WTC11 (cell line): ENCODE measurements around the gene LETM1. TPM values are rescaled to one million over a fixed set of nuclear protein-coding genes. Genes with fewer than 3 reads are reported as not detected.

ENCODE experiments used
- ATAC-seq: fragments of 200-7000 bp; cut with Tn5 transposase; 2 replicates; pipeline ENCODE4 v1.10.0; 2021; ENCODE audit warnings: mild to moderate bottlenecking, moderate library complexity
- CTCF ChIA-PET: fragments of 300-600 bp; sonication (Branson Sonifier 250); formaldehyde crosslinking; loops from one replicate; lab custom pipeline; 2021; ENCODE audit warnings: antibody characterized with exemption; lab: Charles Lee
- POLR2A ChIA-PET: fragments of 350-600 bp; sonication (Branson Sonifier 250); formaldehyde crosslinking; loops from one replicate; lab custom pipeline; 2021; ENCODE audit warnings: antibody characterized with exemption; lab: Charles Lee
- DNase-seq: peaks from one replicate; pipeline ENCODE4 v3.0.0; 2021; ENCODE audit warnings: low spot score
- H3K27ac Mint-ChIP-seq: 2 replicates; pipeline ENCODE4 v1.8.0; 2021; ENCODE audit warnings: mixed read lengths
- H3K27me3 Mint-ChIP-seq: 2 replicates; pipeline ENCODE4 v1.8.0; 2021; ENCODE audit warnings: low read depth, mild to moderate bottlenecking, moderate library complexity, mixed read lengths
- H3K36me3 Mint-ChIP-seq: 2 replicates; pipeline ENCODE4 v1.8.0; 2021; ENCODE audit warnings: mixed read lengths
- H3K4me1 Mint-ChIP-seq: 2 replicates; pipeline ENCODE4 v1.8.0; 2022; ENCODE audit warnings: mixed read lengths
- H3K4me3 Mint-ChIP-seq: 2 replicates; pipeline ENCODE4 v1.8.0; 2021; ENCODE audit warnings: mild to moderate bottlenecking, moderate library complexity, mixed read lengths
- H3K9me3 Mint-ChIP-seq: 2 replicates; pipeline ENCODE4 v1.8.0; 2021; ENCODE audit warnings: mixed read lengths
- AR ChIP-seq: fragments of 250-450 bp; sonication (Bioruptor Pico); IDR thresholded peaks from 2 replicates; pipeline ENCODE4 v1.9.0; 2021; ENCODE audit warnings: mild to moderate bottlenecking
- CREM ChIP-seq: sonication (generic); formaldehyde crosslinking; IDR thresholded peaks from 2 replicates; pipeline ENCODE4 v1.8.1; 2022; ENCODE audit warnings: mild to moderate bottlenecking, missing genetic modification reagents, moderate library complexity
- EMX1 ChIP-seq: fragments of 250-450 bp; sonication (Bioruptor Pico); IDR thresholded peaks from 2 replicates; pipeline ENCODE4 v1.8.0; 2021; ENCODE audit warnings: mild to moderate bottlenecking
- HMGA2 ChIP-seq: fragments of 250-450 bp; sonication (Bioruptor Pico); IDR thresholded peaks from 2 replicates; pipeline ENCODE4 v1.4.0; 2021; ENCODE audit warnings: mild to moderate bottlenecking, moderate library complexity
- KAT7 ChIP-seq: sonication (generic); formaldehyde crosslinking; IDR thresholded peaks from 2 replicates; pipeline ENCODE4 v1.8.1; 2023; ENCODE audit warnings: missing genetic modification reagents, mild to moderate bottlenecking, borderline replicate concordance
- MLX ChIP-seq: sonication (generic); formaldehyde crosslinking; IDR thresholded peaks from 2 replicates; pipeline ENCODE4 v1.8.1; 2023; ENCODE audit warnings: mild to moderate bottlenecking, missing genetic modification reagents, moderate library complexity
- MXD4 ChIP-seq: fragments of 250-450 bp; sonication (Bioruptor Pico); IDR thresholded peaks from 2 replicates; pipeline ENCODE4 v1.8.0; 2021; ENCODE audit warnings: mild to moderate bottlenecking, moderate library complexity, borderline replicate concordance
- NR2C2 ChIP-seq: sonication (generic); formaldehyde crosslinking; IDR thresholded peaks from 2 replicates; pipeline ENCODE4 v1.8.0; 2022; ENCODE audit warnings: mild to moderate bottlenecking, missing genetic modification reagents
- NR3C1 ChIP-seq: sonication (generic); formaldehyde crosslinking; conservative IDR thresholded peaks from 2 replicates; pipeline ENCODE4 v1.8.1; 2023; ENCODE audit warnings: low read depth, mild to moderate bottlenecking, missing genetic modification reagents
- OVOL2 ChIP-seq: fragments of 250-450 bp; sonication (Bioruptor Pico); IDR thresholded peaks from 2 replicates; pipeline ENCODE4 v1.9.0; 2021; ENCODE audit warnings: mild to moderate bottlenecking, borderline replicate concordance
- TP53 ChIP-seq: sonication (generic); formaldehyde crosslinking; IDR thresholded peaks from 2 replicates; pipeline ENCODE4 v1.8.1; 2023; ENCODE audit warnings: mild to moderate bottlenecking, missing genetic modification reagents
- ZMAT4 ChIP-seq: fragments of 250-450 bp; sonication (Bioruptor Pico); IDR thresholded peaks from 2 replicates; pipeline ENCODE4 v1.9.0; 2021; ENCODE audit warnings: mild to moderate bottlenecking
- ZNF138 ChIP-seq: sonication (generic); formaldehyde crosslinking; conservative IDR thresholded peaks from 2 replicates; pipeline ENCODE4 v1.8.1; 2022; ENCODE audit warnings: mild to moderate bottlenecking, moderate library complexity, missing genetic modification reagents
- ZNF219 ChIP-seq: sonication (generic); formaldehyde crosslinking; IDR thresholded peaks from 2 replicates; pipeline ENCODE4 v1.8.0; 2023; ENCODE audit warnings: missing genetic modification reagents, mild to moderate bottlenecking, borderline replicate concordance
- total RNA-seq: library from RNA; stranded (reverse); gene quantifications from 3 replicates; pipeline ENCODE4 v1.2.3, GENCODE V29; 2021
- TF ChIP-seq, protein P1 (sequence below): sonication (generic); formaldehyde crosslinking; conservative IDR thresholded peaks from 2 replicates; pipeline ENCODE4 v1.8.1; 2022; ENCODE audit warnings: mild to moderate bottlenecking, missing genetic modification reagents
- TF ChIP-seq, protein P2 (sequence below): sonication (generic); formaldehyde crosslinking; IDR thresholded peaks from 2 replicates; pipeline ENCODE4 v1.8.1; 2022; ENCODE audit warnings: low read depth, mild to moderate bottlenecking, moderate library complexity, missing genetic modification reagents, borderline replicate concordance
- TF ChIP-seq, protein P3 (sequence below): sonication (generic); formaldehyde crosslinking; IDR thresholded peaks from 2 replicates; pipeline ENCODE4 v1.8.1; 2023; ENCODE audit warnings: mild to moderate bottlenecking, missing genetic modification reagents
- TF ChIP-seq, protein P4 (sequence below): sonication (generic); formaldehyde crosslinking; IDR thresholded peaks from 2 replicates; pipeline ENCODE4 v1.8.1; 2022; ENCODE audit warnings: missing genetic modification reagents, borderline replicate concordance
- TF ChIP-seq, protein P5 (sequence below): sonication (generic); formaldehyde crosslinking; IDR thresholded peaks from 2 replicates; pipeline ENCODE4 v1.8.1; 2023; ENCODE audit warnings: mild to moderate bottlenecking, moderate library complexity, missing genetic modification reagents

LETM1 gene
- total RNA-seq, 1 experiment from 2014 or later = 66.7 TPM

DNA sequence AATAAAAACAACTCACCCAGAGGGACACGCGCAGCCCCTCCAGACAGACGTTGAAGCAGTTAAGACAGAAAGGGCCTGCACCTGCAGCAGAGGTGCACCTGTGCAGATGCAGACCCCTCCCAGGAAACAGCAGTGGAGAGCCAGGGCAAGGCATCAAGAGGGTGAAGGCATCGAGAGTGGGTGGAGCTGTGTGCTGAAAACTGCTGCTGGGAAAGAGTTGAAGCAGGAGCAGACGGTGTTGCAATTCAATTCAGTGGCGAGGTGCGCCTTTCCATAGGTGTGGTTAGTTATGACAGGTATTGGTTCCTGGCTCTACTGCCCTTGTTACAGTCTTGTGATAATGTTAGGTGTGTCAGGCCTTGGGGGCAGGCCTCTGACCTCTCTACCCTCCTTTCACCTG, 16.7 kb downstream of the LETM1 start:
- DNase-seq = no peak
- no peak overlapping the region for H3K27ac Mint-ChIP-seq
- POLR2A ChIA-PET = no interaction called here

DNA sequence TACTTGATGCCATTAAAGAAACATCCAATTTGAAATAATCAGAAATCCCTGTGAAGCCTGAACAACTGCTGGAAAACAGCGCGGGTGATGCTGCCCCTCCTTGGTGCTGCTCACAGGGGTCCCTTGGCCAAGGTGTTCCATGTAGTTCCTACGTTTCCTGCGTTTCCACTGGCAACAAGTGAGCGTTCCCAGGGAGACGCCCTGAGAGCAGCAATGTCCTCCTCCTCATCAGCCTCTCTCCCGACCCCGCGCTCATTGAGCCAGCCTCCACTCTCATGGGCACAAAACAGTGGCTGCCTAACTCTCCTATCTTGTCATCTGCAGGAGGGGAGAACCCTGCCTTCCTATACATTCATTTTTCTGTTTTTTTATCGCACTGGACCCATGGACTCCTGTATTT, 18.9 kb downstream of the LETM1 start:
- Mint-ChIP-seq H3K27me3 (no peaks in the 10 kb centered on the region), H3K9me3 (no peaks in the 10 kb centered on the region), H3K27ac (no peak overlapping the region; the same call in 1 of the 2 replicates), H3K4me3 (no peak overlapping the region), H3K36me3 (peaks cover 39% of the 10 kb centered on the region), H3K4me1 (no peaks in the 10 kb centered on the region)
- no peak for DNase-seq
- CTCF ChIA-PET = no interaction called here
- no peak for ATAC-seq
- POLR2A ChIA-PET = no interaction called here
- TF ChIP-seq OVOL2 (CRISPR knock-in tag) = no peak
- no peak for TF ChIP-seq MLX (CRISPR knock-in tag)
- TF ChIP-seq, protein P1, sequence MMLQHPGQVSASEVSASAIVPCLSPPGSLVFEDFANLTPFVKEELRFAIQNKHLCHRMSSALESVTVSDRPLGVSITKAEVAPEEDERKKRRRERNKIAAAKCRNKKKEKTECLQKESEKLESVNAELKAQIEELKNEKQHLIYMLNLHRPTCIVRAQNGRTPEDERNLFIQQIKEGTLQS (CRISPR knock-in tag) = no peak
- TF ChIP-seq, protein P2, sequence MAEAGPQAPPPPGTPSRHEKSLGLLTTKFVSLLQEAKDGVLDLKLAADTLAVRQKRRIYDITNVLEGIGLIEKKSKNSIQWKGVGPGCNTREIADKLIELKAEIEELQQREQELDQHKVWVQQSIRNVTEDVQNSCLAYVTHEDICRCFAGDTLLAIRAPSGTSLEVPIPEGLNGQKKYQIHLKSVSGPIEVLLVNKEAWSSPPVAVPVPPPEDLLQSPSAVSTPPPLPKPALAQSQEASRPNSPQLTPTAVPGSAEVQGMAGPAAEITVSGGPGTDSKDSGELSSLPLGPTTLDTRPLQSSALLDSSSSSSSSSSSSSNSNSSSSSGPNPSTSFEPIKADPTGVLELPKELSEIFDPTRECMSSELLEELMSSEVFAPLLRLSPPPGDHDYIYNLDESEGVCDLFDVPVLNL (CRISPR knock-in tag) = no peak
- no peak for TF ChIP-seq AR (CRISPR knock-in tag)
- no peak for TF ChIP-seq ZNF219 (CRISPR knock-in tag)
- TF ChIP-seq, protein P3, sequence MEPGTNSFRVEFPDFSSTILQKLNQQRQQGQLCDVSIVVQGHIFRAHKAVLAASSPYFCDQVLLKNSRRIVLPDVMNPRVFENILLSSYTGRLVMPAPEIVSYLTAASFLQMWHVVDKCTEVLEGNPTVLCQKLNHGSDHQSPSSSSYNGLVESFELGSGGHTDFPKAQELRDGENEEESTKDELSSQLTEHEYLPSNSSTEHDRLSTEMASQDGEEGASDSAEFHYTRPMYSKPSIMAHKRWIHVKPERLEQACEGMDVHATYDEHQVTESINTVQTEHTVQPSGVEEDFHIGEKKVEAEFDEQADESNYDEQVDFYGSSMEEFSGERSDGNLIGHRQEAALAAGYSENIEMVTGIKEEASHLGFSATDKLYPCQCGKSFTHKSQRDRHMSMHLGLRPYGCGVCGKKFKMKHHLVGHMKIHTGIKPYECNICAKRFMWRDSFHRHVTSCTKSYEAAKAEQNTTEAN (CRISPR knock-in tag) = no peak
- TF ChIP-seq CREM = no peak

More for the DNA sequence above, 16.7 kb downstream of the LETM1 start:
- no peaks in the 10 kb centered on the region for H3K4me1 Mint-ChIP-seq
- H3K4me3 Mint-ChIP-seq = no peak overlapping the region
- H3K9me3 Mint-ChIP-seq = no peaks in the 10 kb centered on the region
- CTCF ChIA-PET = no interaction called here
- peaks cover 39% of the 10 kb centered on the region for H3K36me3 Mint-ChIP-seq
- TF ChIP-seq KAT7 (no peak), MXD4 (CRISPR knock-in tag) (no peak), EMX1 (no peak), ZMAT4 (CRISPR knock-in tag) (no peak), AR (CRISPR knock-in tag) (no peak), HMGA2 (no peak), NR2C2 (CRISPR knock-in tag) (no peak), TP53 (CRISPR knock-in tag) (no peak), ZNF138 (CRISPR knock-in tag) (no peak), NR3C1 (no peak)
- TF ChIP-seq, protein P4, sequence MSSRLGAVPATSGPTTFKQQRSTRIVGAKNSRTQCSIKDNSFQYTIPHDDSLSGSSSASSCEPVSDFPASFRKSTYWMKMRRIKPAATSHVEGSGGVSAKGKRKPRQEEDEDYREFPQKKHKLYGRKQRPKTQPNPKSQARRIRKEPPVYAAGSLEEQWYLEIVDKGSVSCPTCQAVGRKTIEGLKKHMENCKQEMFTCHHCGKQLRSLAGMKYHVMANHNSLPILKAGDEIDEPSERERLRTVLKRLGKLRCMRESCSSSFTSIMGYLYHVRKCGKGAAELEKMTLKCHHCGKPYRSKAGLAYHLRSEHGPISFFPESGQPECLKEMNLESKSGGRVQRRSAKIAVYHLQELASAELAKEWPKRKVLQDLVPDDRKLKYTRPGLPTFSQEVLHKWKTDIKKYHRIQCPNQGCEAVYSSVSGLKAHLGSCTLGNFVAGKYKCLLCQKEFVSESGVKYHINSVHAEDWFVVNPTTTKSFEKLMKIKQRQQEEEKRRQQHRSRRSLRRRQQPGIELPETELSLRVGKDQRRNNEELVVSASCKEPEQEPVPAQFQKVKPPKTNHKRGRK (CRISPR knock-in tag) = no peak
- TF ChIP-seq, protein P5, sequence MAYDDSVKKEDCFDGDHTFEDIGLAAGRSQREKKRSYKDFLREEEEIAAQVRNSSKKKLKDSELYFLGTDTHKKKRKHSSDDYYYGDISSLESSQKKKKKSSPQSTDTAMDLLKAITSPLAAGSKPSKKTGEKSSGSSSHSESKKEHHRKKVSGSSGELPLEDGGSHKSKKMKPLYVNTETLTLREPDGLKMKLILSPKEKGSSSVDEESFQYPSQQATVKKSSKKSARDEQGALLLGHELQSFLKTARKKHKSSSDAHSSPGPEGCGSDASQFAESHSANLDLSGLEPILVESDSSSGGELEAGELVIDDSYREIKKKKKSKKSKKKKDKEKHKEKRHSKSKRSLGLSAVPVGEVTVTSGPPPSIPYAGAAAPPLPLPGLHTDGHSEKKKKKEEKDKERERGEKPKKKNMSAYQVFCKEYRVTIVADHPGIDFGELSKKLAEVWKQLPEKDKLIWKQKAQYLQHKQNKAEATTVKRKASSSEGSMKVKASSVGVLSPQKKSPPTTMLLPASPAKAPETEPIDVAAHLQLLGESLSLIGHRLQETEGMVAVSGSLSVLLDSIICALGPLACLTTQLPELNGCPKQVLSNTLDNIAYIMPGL (CRISPR knock-in tag) = no peak
- ATAC-seq = no peak
- H3K27me3 Mint-ChIP-seq = no peaks in the 10 kb centered on the region
